Measurements from ENCODE around the gene HSPA12A.

Gene HSPA12A

DNA sequence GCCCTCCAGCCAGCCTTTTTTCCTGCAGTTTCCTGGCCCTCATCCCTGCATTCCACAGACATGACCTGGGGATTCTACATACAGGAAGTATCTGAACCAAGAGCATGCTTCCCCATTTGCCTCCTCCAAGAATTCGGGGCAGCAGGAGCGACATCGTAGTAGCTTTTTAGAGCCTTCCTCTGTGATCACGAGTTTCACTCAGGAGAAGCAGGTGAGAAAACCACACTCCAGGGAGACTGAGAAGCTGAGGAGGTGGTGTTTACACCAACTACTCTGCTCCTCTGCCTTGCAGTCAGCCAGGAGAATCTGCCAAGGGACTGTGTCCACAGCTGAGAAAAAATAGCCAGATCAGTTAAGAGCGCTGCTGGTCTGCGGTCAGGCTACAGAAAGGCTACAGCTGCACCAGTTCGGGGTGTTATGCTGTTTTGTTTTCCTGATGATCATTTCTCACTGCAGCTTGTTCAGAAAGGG is 54.1 kb downstream of the HSPA12A start:
- in situ Hi-C loops (cut with HindIII; ENCODE audit: low pct_unique_long_range_greater_than_20kb, low sequenced_read_pairs): no loop called here
- no peak for TF ChIP-seq JUND (IDR thresholded peaks at IDR 0.05; ENCODE audit: low read depth)

DNA sequence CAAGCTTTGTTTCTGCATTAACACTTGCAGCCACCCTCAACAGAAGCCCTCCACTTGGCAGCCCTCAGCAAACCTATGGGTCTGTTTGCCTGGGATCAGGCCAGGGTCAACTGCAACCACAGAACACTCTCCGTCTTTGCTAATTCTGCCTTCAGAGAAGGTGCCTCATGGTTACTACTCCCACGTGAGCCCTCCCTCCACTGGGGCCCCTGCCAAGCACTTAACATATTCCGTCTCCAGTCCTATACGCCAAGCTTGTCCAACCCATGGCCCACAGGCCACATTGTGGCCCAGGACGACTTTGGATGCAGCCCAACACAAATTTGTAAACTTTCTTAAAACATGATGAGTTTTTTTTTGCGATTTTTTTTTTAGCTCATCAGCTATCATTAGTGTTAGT is 54.7 kb downstream of the HSPA12A start:
- DNase-seq (ENCODE audit: low read depth in 1 of 2, low spot score in 1 of 2): no peak
- in situ Hi-C loops (cut with HindIII; ENCODE audit: low pct_unique_long_range_greater_than_20kb, low sequenced_read_pairs): no loop called here
- no peak for TF ChIP-seq JUND (IDR thresholded peaks at IDR 0.05; ENCODE audit: low read depth)

More for the DNA sequence above, 54.1 kb downstream of the HSPA12A start:
- DNase-seq (ENCODE audit: low read depth in 1 of 2, low spot score in 1 of 2): peak; percentile 40 to 64

DNA sequence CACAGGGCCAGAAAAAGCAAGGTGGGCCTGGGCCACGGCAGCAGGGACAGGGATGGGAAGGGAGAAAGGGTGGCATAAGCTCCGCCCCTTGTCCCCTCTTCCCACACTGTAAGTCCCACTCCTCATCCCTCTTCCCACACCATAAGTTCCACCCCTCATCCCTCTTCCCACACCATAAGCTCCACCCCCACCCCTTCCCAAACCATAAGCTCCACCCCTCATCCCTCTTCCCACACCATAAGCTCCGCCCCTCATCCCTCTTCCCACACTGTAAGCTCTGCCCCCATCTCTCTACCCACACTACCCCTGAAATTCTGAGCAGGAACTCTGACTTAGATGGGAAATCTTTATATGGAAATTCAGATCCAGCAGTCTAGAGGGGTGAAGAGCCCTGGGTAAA is 55.7 kb downstream of the HSPA12A start:
- TF ChIP-seq JUND (IDR thresholded peaks at IDR 0.05; ENCODE audit: low read depth): no peak
- DNase-seq (ENCODE audit: low read depth in 1 of 2, low spot score in 1 of 2): no peak
- in situ Hi-C loops (cut with HindIII; ENCODE audit: low pct_unique_long_range_greater_than_20kb, low sequenced_read_pairs): no loop called here

DNA sequence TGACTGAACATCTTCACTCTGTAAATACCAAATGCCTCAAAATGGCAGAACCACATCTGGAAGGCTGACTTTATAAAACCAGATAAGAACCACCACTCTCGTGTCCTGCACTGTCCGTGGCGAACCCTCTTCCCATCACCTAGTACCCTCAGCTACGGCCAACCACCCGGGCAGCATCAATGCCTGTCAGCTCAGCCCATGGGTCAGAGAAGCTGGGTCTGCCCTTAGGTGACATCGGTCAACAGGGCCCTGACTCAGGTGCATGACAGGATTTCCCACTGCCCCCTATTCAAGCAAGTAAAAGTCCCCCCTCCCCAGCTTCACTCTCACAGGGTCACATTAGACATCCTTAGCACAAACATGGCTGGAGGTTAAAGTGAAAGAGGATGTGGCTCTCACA is 56.6 kb downstream of the HSPA12A start:
- no peak for DNase-seq (ENCODE audit: low read depth in 1 of 2, low spot score in 1 of 2)
- TF ChIP-seq JUND (IDR thresholded peaks at IDR 0.05; ENCODE audit: low read depth): no peak
- in situ Hi-C loops (cut with HindIII; ENCODE audit: low pct_unique_long_range_greater_than_20kb, low sequenced_read_pairs): no loop called here

DNA sequence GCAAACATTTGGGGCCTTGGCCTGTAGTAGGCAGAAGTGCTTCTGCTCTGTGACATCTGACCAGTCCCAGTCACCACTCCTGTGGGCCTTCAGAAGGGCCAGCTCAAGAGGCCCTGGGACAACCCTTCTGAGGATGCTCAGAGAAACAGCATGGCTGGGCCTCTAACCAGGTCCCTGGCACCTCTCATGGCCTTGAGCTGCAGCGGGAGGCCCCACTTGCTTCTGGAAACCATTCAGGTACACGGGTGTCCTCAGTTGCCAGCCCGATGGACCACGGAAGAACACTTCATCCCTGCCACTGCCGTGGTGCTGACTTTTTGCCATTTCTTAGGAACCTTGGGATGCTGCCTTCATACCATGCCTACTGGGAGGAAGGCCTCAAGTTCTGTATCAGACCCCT is 57.6 kb downstream of the HSPA12A start:
- in situ Hi-C loops (cut with HindIII; ENCODE audit: low pct_unique_long_range_greater_than_20kb, low sequenced_read_pairs): no loop called here
- DNase-seq (ENCODE audit: low read depth in 1 of 2, low spot score in 1 of 2): no peak
- no peak for TF ChIP-seq JUND (IDR thresholded peaks at IDR 0.05; ENCODE audit: low read depth)

DNA sequence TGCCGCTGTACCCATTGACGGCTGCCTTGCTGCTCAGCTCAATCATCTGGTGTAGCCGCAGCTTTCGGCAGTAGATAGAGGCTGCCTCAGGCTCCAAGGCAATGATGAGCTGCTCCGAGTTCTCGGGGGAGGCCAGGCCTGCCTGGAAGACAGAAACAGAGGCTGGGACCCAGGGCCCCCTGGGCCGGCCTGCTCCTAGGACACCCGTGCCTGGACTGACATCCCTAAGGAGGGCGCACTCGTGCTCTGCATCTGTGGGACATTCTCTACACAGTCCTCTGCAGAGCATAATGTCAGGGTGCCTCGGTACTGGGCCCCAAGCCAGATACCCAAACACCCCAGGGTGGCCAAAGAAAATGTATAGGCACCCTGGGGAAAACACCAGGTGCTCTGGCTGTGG is 58.5 kb downstream of the HSPA12A start:
- TF ChIP-seq JUND (IDR thresholded peaks at IDR 0.05; ENCODE audit: low read depth): no peak
- no peak for DNase-seq (ENCODE audit: low read depth in 1 of 2, low spot score in 1 of 2)
- in situ Hi-C loops (cut with HindIII; ENCODE audit: low pct_unique_long_range_greater_than_20kb, low sequenced_read_pairs): no loop called here

DNA sequence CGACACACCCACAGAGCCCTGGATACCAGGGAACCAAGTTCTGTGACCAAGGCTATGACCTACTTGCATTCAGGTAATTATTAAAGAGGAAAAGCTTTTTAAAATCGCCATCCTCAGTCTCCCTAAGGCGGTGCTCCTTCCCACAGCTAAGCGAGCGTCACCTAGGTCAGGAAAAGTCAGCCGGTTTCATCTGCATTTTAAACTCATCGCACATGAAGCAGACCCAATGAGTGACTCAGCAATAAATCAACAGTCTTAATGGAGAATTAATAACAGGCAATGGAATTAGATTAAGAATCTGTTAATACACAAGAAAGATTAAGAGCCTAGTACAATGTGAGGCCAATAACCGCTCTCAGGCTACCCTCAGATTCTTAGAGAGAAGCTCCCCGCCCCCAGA is 59.2 kb downstream of the HSPA12A start:
- in situ Hi-C loops (cut with HindIII; ENCODE audit: low pct_unique_long_range_greater_than_20kb, low sequenced_read_pairs): no loop called here
- no peak for DNase-seq (ENCODE audit: low read depth in 1 of 2, low spot score in 1 of 2)
- TF ChIP-seq JUND (IDR thresholded peaks at IDR 0.05; ENCODE audit: low read depth): no peak

DNA sequence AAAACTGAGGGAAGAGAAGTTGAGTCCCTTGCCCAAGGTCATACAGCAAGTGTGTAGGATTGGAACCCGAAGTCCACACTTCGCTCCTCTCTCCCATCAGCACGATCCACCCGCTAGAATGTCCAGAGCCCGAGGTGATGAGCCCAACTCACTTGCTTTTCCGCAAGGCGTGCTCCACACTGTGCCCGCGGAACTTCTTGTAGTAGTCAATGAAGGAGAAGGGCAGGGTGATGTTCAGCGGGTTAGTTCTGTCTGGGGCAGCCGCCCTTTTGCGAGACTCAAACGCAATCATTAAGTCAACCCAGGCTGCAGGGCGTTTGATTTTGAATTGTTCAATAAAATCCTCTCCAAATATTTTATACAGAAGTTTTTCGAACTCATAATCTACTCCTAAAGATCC is 63.0 kb downstream of the HSPA12A start:
- no peak for TF ChIP-seq JUND (IDR thresholded peaks at IDR 0.05; ENCODE audit: low read depth)
- in situ Hi-C loops (cut with HindIII; ENCODE audit: low pct_unique_long_range_greater_than_20kb, low sequenced_read_pairs): no loop called here
- no peak for DNase-seq (ENCODE audit: low read depth in 1 of 2, low spot score in 1 of 2)

DNA sequence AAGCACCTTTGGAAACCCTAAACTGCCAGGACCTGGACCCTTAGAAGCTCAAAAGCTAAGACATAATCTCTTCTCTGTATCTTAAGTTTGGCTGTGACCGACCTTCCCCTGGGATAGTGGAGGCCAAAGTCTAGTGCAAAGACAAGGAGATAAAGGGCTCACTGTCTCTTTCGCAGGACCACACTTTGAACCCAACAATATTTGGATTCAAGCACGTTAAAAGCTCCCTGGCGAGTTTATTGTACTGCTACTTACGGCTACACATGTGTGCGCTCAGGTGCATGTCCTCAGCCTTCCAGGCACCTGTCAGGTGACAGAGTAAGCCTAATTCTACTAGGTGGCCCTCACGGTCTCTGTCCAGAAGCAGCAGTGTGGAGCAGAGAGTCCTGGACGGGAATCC is 65.7 kb downstream of the HSPA12A start:
- DNase-seq (ENCODE audit: low read depth in 1 of 2, low spot score in 1 of 2): no peak
- no peak for TF ChIP-seq JUND (IDR thresholded peaks at IDR 0.05; ENCODE audit: low read depth)
- in situ Hi-C loops (cut with HindIII; ENCODE audit: low pct_unique_long_range_greater_than_20kb, low sequenced_read_pairs): no loop called here

DNA sequence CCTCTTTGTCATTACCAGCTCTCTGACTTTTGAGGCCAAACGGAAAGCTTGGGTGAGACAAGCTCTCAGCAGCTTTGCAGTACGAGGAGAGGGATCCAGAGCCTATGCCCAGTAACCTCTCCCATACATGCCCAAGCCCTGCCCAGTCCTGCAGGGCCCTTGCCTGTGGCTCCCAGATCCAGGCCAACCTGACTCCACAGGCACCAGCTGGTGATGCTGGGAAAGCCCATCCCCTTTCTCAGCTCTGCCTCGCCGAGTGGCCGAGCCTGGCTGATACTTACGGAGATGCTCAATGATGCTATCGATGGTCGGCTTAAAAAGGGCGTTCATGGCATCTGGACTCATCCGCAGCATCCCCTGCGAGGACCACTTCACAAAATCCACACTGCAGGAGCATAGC is 66.2 kb downstream of the HSPA12A start:
- no peak for TF ChIP-seq JUND (IDR thresholded peaks at IDR 0.05; ENCODE audit: low read depth)
- no peak for DNase-seq (ENCODE audit: low read depth in 1 of 2, low spot score in 1 of 2)
- in situ Hi-C loops (cut with HindIII; ENCODE audit: low pct_unique_long_range_greater_than_20kb, low sequenced_read_pairs): no loop called here

DNA sequence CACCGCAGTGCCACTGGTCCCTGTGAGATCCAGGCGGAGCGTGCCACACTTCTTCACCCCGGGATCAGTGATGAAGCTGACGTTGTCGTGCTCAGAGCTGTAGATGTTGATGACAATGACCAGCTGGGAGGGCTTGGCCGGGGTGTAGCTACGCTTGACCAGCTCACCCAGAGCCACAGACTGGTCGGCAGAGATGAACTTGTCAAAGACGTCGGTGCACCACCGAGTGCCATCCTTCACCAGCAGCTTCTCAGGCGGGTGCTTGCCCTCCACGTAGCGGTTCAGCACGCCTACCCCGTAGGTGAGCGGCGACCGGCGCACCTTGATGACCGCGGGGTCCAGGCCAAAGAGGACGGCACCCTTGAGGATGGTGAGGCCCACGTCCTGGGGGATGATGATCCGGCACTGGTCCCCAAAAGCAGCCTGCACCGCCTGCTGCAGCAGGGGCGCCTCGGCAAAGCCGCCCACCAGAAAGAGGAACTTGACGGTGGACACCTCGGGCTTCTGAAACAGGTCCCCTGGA is 67.4 kb downstream of the HSPA12A start:
- no peak for TF ChIP-seq JUND (IDR thresholded peaks at IDR 0.05; ENCODE audit: low read depth)
- DNase-seq (ENCODE audit: low read depth in 1 of 2, low spot score in 1 of 2): no peak
- in situ Hi-C loops (cut with HindIII; ENCODE audit: low pct_unique_long_range_greater_than_20kb, low sequenced_read_pairs): no loop called here

DNA sequence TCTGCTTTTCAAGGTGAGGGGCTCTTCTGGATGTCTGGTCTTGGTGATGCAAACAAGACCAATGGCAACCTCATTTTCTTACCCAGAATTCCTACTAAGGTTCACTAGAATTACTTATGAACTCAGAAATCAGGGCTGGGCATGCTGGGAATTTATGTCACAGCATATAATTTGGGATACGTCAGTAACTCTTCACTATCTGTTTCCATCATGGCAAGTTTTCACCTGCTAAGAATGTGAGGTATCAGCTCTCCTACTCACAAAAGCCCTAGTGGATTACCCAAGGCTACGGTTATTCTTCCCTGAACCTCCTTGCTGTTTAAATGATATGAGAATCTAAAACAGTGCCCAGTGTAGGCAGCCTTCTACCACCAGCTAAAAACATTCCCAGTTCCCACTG is 68.5 kb downstream of the HSPA12A start:
- no peak for DNase-seq (ENCODE audit: low read depth in 1 of 2, low spot score in 1 of 2)
- no peak for TF ChIP-seq JUND (IDR thresholded peaks at IDR 0.05; ENCODE audit: low read depth)
- in situ Hi-C loops (cut with HindIII; ENCODE audit: low pct_unique_long_range_greater_than_20kb, low sequenced_read_pairs): no loop called here

DNA sequence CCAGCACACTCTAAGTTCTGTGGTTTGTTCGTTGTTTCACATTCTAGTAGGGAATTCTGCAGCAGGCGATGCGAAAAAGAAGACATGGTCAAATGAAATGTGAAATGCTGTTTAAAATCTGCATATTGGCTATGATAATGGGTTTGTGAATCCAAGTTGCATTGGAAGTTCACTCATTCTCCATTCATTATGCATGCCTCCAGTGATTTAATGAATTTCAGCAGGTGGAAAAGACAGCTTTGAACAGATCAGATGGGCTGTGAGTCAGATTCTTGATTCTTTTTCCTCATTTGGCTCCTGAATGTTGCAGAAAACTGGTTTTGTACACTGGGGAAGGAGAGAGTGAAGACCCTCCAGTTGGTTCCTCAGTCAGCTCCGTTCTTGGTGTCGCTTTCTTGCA is 69.5 kb downstream of the HSPA12A start:
- TF ChIP-seq JUND (IDR thresholded peaks at IDR 0.05; ENCODE audit: low read depth): no peak
- no peak for DNase-seq (ENCODE audit: low read depth in 1 of 2, low spot score in 1 of 2)
- in situ Hi-C loops (cut with HindIII; ENCODE audit: low pct_unique_long_range_greater_than_20kb, low sequenced_read_pairs): no loop called here

DNA sequence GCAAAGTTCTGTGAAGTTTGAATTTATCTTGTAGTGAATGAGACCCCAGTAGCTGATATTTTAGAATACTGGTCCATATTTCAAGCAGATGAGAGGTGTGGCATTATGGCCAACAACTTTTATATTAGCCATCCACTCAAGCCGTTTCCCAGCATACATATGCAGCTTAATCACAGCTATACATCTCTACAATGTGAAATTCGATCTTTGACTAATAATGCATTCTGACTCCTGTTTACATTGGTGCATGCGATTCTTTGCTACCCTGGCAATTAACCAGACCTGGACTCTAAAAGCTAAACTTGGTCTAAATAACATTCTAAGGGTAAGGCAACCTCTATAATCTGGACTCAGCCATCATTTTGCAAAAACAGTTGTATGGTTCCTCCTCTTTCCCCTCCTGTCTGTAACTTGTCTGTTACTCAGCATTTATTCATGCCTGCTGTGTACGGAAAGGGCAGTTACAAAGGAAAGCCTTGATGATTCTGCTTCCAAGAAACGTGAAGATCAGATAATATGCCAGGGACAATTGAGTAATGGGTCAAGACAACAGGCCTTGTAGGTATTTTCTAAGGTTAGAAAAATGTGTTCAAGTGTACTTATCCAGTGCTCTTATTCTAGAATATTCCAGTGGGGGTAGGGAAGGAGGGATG is 71.0 kb downstream of the HSPA12A start:
- DNase-seq (ENCODE audit: low read depth in 1 of 2, low spot score in 1 of 2): peak; percentile 25 to 59
- in situ Hi-C loops (cut with HindIII; ENCODE audit: low pct_unique_long_range_greater_than_20kb, low sequenced_read_pairs): no loop called here
- TF ChIP-seq JUND (IDR thresholded peaks at IDR 0.05; ENCODE audit: low read depth): no peak

All from T47D (cell line).